Esophagus muscularis mucosa (tissue), 4 donors: Measurements from ENCODE around the gene FBXO5.

ENCODE experiments used
- CTCF ChIP-seq, 3 experiments: fragments of 200-600 bp in 2 of 3; fragments of 450-650 bp in 1 of 3; sonication (generic) in 2 of 3; IDR thresholded peaks; one replicate each; pipeline ENCODE4 v1.5.1; 2017 to 2019; ENCODE audit warnings: antibody characterized with exemption in 3 of 3, mild to moderate bottlenecking in 2 of 3, moderate library complexity in 1 of 3
- EP300 ChIP-seq: sonication (generic); formaldehyde crosslinking; IDR thresholded peaks from one replicate; pipeline ENCODE4 v1.6.1; 2017; ENCODE audit warnings: antibody characterized with exemption
- POLR2A ChIP-seq: fragments of 450-650 bp; IDR thresholded peaks from one replicate; pipeline ENCODE4 v1.6.1; 2017; ENCODE audit warnings: antibody characterized with exemption, moderate library complexity, mild to moderate bottlenecking, low read depth
- POLR2AphosphoS5 ChIP-seq, 2 donors: sonication (generic); formaldehyde crosslinking; IDR thresholded peaks; one replicate each; pipeline ENCODE4 v1.6.1; 2017; ENCODE audit warnings: antibody characterized with exemption in 2 of 2

- TF ChIP-seq CTCF (IDR thresholded peaks at IDR 0.05) (no peak), EP300 (no peak), POLR2A (no peak), POLR2AphosphoS5 (IDR thresholded peaks at IDR 0.05) (no peak)
Observed at GRCh38 chr6:152952045-152952444, 30.8 kb downstream of the FBXO5 start.
